Neural crest cell (in vitro differentiated cells): ENCODE data around the gene FGA. TPM values are rescaled to one million over a fixed set of nuclear protein-coding genes. Genes with fewer than 3 reads are reported as not detected.

Experiments used
- DNase-seq: peaks from one replicate; pipeline ENCODE4 v3.0.0; 2021; ENCODE audit warnings: low read depth, mixed read lengths, low spot score
- H3K27ac Mint-ChIP-seq: one replicate; pipeline ENCODE4 v1.8.0; 2021; ENCODE audit warnings: mild to moderate bottlenecking, mixed read lengths; ENCODE audit not compliant: unreplicated experiment
- H3K27me3 Mint-ChIP-seq: 2 replicates; pipeline ENCODE4 v1.8.0; 2021; ENCODE audit warnings: low read depth, mild to moderate bottlenecking, mixed read lengths
- H3K36me3 Mint-ChIP-seq: 2 replicates; pipeline ENCODE4 v1.8.0; 2021; ENCODE audit warnings: low read depth, mild to moderate bottlenecking, mixed read lengths
- H3K4me1 Mint-ChIP-seq: 2 replicates; pipeline ENCODE4 v1.8.0; 2021; ENCODE audit warnings: mixed read lengths
- H3K4me3 Mint-ChIP-seq: one replicate; pipeline ENCODE4 v1.8.0; 2021; ENCODE audit warnings: mild to moderate bottlenecking, mixed read lengths
- H3K9me3 Mint-ChIP-seq: 2 replicates; pipeline ENCODE4 v1.8.0; 2021; ENCODE audit warnings: mixed read lengths
- CTCF ChIP-seq: fragments of 200-600 bp; sonication (generic); conservative IDR thresholded peaks from 2 replicates; pipeline ENCODE4 v1.5.0; 2021; ENCODE audit warnings: antibody characterized with exemption, mild to moderate bottlenecking
- total RNA-seq: library from RNA; stranded (reverse); gene quantifications from 2 replicates; pipeline ENCODE4 v1.2.1, GENCODE V29; 2021

The FGA gene
- total RNA-seq, 1 donor from 2014 or later, result not detected

- Mint-ChIP-seq H3K27ac (no peak overlapping the region), H3K36me3 (no peaks in the 10 kb centered on the region), H3K27me3 (peaks cover 10% of the 10 kb centered on the region), H3K4me1 (no peaks in the 10 kb centered on the region), H3K9me3 (no peaks in the 10 kb centered on the region), H3K4me3 (no peak overlapping the region)
- no peak for TF ChIP-seq CTCF
- DNase-seq, result no peak
Observed at GRCh38 chr4:154584259-154584658, 6.3 kb downstream of the FGA start.

GRCh38 chr4:154583677-154584076 lies 6.9 kb downstream of the FGA start:
- no peak for TF ChIP-seq CTCF
- no peak for DNase-seq
- Mint-ChIP-seq H3K36me3 (no peaks in the 10 kb centered on the region), H3K27ac (no peak overlapping the region), H3K27me3 (peaks cover 6% of the 10 kb centered on the region), H3K4me1 (no peaks in the 10 kb centered on the region), H3K9me3 (no peaks in the 10 kb centered on the region), H3K4me3 (no peak overlapping the region)

GRCh38 chr4:154583230-154583629 lies 7.3 kb downstream of the FGA start:
- TF ChIP-seq CTCF, result no peak
- H3K27ac Mint-ChIP-seq, result no peak overlapping the region
- no peak for DNase-seq
- H3K27me3 Mint-ChIP-seq, result peaks cover 6% of the 10 kb centered on the region
- H3K4me3 Mint-ChIP-seq, result no peak overlapping the region
- no peaks in the 10 kb centered on the region for H3K36me3 Mint-ChIP-seq
- no peaks in the 10 kb centered on the region for H3K9me3 Mint-ChIP-seq
- no peaks in the 10 kb centered on the region for H3K4me1 Mint-ChIP-seq

GRCh38 chr4:154582723-154583122 lies 7.8 kb downstream of the FGA start:
- H3K36me3 Mint-ChIP-seq, result no peaks in the 10 kb centered on the region
- H3K4me3 Mint-ChIP-seq, result no peak overlapping the region
- no peak overlapping the region for H3K27ac Mint-ChIP-seq
- TF ChIP-seq CTCF, result no peak
- DNase-seq, result no peak
- H3K9me3 Mint-ChIP-seq, result no peaks in the 10 kb centered on the region
- H3K27me3 Mint-ChIP-seq, result peaks cover 6% of the 10 kb centered on the region
- H3K4me1 Mint-ChIP-seq, result no peaks in the 10 kb centered on the region

- DNase-seq, result no peak
- no peaks in the 10 kb centered on the region for H3K4me1 Mint-ChIP-seq
- H3K36me3 Mint-ChIP-seq, result no peaks in the 10 kb centered on the region
- no peak for TF ChIP-seq CTCF
- no peak overlapping the region for H3K27ac Mint-ChIP-seq
- H3K27me3 Mint-ChIP-seq, result peaks cover 2% of the 10 kb centered on the region
- no peaks in the 10 kb centered on the region for H3K9me3 Mint-ChIP-seq
- H3K4me3 Mint-ChIP-seq, result no peak overlapping the region
Observed at GRCh38 chr4:154579927-154580326, 10.6 kb downstream of the FGA start.

- DNase-seq, result no peak
- no peak overlapping the region for H3K4me3 Mint-ChIP-seq
- H3K4me1 Mint-ChIP-seq, result no peaks in the 10 kb centered on the region
- no peaks in the 10 kb centered on the region for H3K36me3 Mint-ChIP-seq
- no peak for TF ChIP-seq CTCF
- H3K27me3 Mint-ChIP-seq, result peaks cover 2% of the 10 kb centered on the region
- H3K9me3 Mint-ChIP-seq, result no peaks in the 10 kb centered on the region
- no peak overlapping the region for H3K27ac Mint-ChIP-seq
Observed at GRCh38 chr4:154578919-154579318, 11.6 kb downstream of the FGA start.
